ENCODE results near the gene CLMN. TPM values are rescaled to one million over a fixed set of nuclear protein-coding genes. Genes with fewer than 3 reads are reported as not detected.
A peak's percentile ranks its signal among the peaks of the same experiment; 100 is the strongest.

CLMN gene
- total and polyA plus RNA-seq, 2 of the 13 experiments (the other 11 are each of a cell fraction or from before 2014, with no cell fraction given), result 15.1 to 16.7 TPM

DNA sequence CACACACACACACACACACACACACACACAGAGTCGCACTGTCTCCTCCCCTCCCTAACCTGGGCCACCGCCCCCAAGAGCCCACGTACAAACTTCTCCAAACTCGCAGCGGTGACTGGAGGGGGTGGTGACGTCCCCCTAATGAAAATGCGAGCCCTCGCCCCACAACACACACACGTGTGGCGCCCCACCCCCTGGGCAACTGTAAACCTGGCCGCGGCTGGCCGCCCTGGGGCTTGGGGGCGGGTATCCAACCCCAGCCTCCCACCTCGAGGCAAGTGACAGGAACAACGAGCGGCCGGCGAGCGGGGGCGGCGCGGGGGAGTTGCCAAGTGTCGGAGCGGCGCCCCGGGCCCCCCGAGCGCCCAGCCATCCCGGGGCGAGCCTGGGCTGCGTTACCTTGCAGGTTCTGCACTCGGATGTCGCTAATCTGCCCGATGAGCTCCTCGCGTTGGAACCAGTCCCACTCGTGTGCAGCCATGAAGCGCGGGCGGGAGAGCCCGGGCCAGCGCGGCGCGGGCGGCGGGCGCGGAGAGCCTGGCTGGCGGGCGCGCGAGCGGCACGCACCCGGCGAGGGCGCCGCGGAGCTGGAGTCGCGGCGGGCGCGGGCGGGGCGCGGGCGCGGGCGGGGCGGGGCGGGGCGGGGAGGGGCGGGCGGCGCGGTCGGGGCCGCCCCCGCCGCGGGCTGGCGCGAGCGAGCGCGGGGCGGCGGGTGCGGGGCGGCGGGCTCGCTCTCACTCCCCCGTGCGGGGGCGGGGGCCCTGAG is at the start of gene CLMN (continued):
- TF ChIP-seq HNF4G (IDR thresholded peaks at IDR 0.05; ENCODE audit: borderline replicate concordance, low read depth, low read length) (no peak), HNF4G (CRISPR knock-in tag; IDR thresholded peaks at IDR 0.05; ENCODE audit: borderline replicate concordance, low read depth) (no peak), EP300 (IDR thresholded peaks at IDR 0.05; ENCODE audit: low read depth in 2 of 2, low read length in 2 of 2) (no peak), EP300 (CRISPR knock-in tag; IDR thresholded peaks at IDR 0.05; ENCODE audit: borderline replicate concordance) (no peak), SNRNP70 (IDR thresholded peaks at IDR 0.05; ENCODE audit: low read depth, low read length) (no peak), NFKB2 (CRISPR knock-in tag; IDR thresholded peaks at IDR 0.05; ENCODE audit: borderline replicate concordance) (no peak; the same call in 1 of the 2 replicates), RCOR2 (CRISPR knock-in tag; IDR thresholded peaks at IDR 0.05) (no peak), NR2C2 (CRISPR knock-in tag; IDR thresholded peaks at IDR 0.05; ENCODE audit: borderline replicate concordance) (peak; percentile 17; the same call in 1 of the 2 replicates), KDM6A (CRISPR knock-in tag; IDR thresholded peaks at IDR 0.05; ENCODE audit: low read depth) (no peak), FLYWCH1 (CRISPR knock-in tag; IDR thresholded peaks at IDR 0.05) (no peak), TBP (CRISPR knock-in tag; IDR thresholded peaks at IDR 0.05) (no peak), ZNF484 (CRISPR knock-in tag; IDR thresholded peaks at IDR 0.05; ENCODE audit: borderline replicate concordance, low read depth) (no peak), DR1 (CRISPR knock-in tag; IDR thresholded peaks at IDR 0.05) (no peak), ZSCAN9 (CRISPR knock-in tag; IDR thresholded peaks at IDR 0.05; ENCODE audit: borderline replicate concordance) (no peak), TCF12 (IDR thresholded peaks at IDR 0.05) (no peak), TCF12 (CRISPR knock-in tag; IDR thresholded peaks at IDR 0.05) (0 out of 2 replicates have a peak, but pooled peaks have one; percentile 33)
- TF ChIP-seq, protein P1, sequence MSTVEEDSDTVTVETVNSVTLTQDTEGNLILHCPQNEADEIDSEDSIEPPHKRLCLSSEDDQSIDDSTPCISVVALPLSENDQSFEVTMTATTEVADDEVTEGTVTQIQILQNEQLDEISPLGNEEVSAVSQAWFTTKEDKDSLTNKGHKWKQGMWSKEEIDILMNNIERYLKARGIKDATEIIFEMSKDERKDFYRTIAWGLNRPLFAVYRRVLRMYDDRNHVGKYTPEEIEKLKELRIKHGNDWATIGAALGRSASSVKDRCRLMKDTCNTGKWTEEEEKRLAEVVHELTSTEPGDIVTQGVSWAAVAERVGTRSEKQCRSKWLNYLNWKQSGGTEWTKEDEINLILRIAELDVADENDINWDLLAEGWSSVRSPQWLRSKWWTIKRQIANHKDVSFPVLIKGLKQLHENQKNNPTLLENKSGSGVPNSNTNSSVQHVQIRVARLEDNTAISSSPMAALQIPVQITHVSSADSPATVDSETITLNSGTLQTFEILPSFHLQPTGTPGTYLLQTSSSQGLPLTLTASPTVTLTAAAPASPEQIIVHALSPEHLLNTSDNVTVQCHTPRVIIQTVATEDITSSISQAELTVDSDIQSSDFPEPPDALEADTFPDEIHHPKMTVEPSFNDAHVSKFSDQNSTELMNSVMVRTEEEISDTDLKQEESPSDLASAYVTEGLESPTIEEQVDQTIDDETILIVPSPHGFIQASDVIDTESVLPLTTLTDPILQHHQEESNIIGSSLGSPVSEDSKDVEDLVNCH (CRISPR knock-in tag; IDR thresholded peaks at IDR 0.05), result no peak
- TF ChIP-seq, protein P2, sequence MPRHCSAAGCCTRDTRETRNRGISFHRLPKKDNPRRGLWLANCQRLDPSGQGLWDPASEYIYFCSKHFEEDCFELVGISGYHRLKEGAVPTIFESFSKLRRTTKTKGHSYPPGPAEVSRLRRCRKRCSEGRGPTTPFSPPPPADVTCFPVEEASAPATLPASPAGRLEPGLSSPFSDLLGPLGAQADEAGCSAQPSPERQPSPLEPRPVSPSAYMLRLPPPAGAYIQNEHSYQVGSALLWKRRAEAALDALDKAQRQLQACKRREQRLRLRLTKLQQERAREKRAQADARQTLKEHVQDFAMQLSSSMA (CRISPR knock-in tag; IDR thresholded peaks at IDR 0.05), result no peak
- TF ChIP-seq, protein P3, sequence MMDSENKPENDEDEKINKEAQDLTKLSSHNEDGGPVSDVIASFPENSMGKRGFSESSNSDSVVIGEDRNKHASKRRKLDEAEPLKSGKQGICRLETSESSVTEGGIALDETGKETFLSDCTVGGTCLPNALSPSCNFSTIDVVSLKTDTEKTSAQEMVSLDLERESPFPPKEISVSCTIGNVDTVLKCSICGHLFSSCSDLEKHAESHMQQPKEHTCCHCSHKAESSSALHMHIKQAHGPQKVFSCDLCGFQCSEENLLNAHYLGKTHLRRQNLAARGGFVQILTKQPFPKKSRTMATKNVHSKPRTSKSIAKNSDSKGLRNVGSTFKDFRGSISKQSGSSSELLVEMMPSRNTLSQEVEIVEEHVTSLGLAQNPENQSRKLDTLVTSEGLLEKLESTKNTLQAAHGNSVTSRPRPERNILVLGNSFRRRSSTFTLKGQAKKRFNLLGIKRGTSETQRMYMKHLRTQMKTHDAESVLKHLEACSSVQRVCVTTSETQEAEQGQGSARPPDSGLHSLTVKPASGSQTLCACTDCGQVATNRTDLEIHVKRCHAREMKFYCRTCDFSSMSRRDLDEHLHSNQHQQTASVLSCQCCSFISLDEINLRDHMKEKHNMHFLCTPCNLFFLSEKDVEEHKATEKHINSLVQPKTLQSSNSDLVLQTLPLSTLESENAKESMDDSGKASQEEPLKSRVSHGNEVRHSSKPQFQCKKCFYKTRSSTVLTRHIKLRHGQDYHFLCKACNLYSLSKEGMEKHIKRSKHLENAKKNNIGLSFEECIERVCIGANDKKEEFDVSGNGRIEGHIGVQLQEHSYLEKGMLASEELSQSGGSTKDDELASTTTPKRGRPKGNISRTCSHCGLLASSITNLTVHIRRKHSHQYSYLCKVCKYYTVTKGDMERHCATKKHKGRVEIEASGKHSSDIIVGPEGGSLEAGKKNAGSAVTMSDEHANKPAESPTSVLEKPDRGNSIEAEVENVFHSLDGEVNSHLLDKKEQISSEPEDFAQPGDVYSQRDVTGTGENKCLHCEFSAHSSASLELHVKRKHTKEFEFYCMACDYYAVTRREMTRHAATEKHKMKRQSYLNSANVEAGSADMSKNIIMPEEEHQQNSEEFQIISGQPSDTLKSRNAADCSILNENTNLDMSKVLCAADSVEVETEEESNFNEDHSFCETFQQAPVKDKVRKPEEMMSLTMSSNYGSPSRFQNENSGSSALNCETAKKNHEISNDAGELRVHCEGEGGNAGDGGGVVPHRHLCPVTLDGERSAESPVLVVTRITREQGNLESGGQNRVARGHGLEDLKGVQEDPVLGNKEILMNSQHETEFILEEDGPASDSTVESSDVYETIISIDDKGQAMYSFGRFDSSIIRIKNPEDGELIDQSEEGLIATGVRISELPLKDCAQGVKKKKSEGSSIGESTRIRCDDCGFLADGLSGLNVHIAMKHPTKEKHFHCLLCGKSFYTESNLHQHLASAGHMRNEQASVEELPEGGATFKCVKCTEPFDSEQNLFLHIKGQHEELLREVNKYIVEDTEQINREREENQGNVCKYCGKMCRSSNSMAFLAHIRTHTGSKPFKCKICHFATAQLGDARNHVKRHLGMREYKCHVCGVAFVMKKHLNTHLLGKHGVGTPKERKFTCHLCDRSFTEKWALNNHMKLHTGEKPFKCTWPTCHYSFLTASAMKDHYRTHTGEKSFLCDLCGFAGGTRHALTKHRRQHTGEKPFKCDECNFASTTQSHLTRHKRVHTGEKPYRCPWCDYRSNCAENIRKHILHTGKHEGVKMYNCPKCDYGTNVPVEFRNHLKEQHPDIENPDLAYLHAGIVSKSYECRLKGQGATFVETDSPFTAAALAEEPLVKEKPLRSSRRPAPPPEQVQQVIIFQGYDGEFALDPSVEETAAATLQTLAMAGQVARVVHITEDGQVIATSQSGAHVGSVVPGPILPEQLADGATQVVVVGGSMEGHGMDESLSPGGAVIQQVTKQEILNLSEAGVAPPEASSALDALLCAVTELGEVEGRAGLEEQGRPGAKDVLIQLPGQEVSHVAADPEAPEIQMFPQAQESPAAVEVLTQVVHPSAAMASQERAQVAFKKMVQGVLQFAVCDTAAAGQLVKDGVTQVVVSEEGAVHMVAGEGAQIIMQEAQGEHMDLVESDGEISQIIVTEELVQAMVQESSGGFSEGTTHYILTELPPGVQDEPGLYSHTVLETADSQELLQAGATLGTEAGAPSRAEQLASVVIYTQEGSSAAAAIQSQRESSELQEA (CRISPR knock-in tag; IDR thresholded peaks at IDR 0.05; ENCODE audit: not compliant biosample characterization), result no peak

All from HepG2 (cell line).